ENCODE results near the gene ZNF566.
"Not testable (repeated sequence)": the region's sequence is repeated elsewhere in the genome, so short reads cannot be mapped to it uniquely, and the experiment has no call there.

The ZNF566 gene

GRCh38 chr19:36492689-36493453, 3.5 kb upstream of the ZNF566 start:
- H3K36me3 ChIP-seq (ENCODE audit: control insufficient read depth in 2 of 2, insufficient read depth in 1 of 2, low read length in 2 of 2); H3K27ac ChIP-seq (ENCODE audit: extremely low read depth, low read depth, low read length); H3K4me1 ChIP-seq (ENCODE audit: control insufficient read depth, insufficient read depth, low read length); H3K4me3 ChIP-seq (ENCODE audit: low read depth, low read length); H3K9me3 ChIP-seq (ENCODE audit: control insufficient read depth, insufficient read depth, low read depth, low read length): not testable (repeated sequence)
- POLR2A ChIA-PET, result interaction anchor here (0.6 kb wide), 1 partner anchor 242 kb away, joined by 5 read pairs; no protein-coding TSS in a partner anchor
- peak; percentile 79 for TF ChIP-seq SETDB1 (IDR thresholded peaks at IDR 0.05; ENCODE audit: insufficient read length, low read length)
- TF ChIP-seq ZNF654 (tag by site-specific recombination; IDR thresholded peaks at IDR 0.05; ENCODE audit: low read depth), result peak; percentile 57
- 0 out of 2 replicates have a peak, but pooled peaks have one; percentile 36 for TF ChIP-seq ZSCAN5A (tag by site-specific recombination; IDR thresholded peaks at IDR 0.05)
- TF ChIP-seq ZNF2 (tag by site-specific recombination; IDR thresholded peaks at IDR 0.05), result 0 out of 2 replicates have a peak, but pooled peaks have one; percentile 54
- CTCF ChIA-PET, result interaction anchor here (0.6 to 1.2 kb wide), 7 partner anchors 11 to 365 kb away, joined by 3 read pairs; no protein-coding TSS in a partner anchor

- H3K27ac ChIP-seq (ENCODE audit: extremely low read depth, low read depth, low read length); H3K36me3 ChIP-seq (ENCODE audit: control insufficient read depth in 2 of 2, insufficient read depth in 1 of 2, low read length in 2 of 2); CTCF ChIA-PET; H3K4me3 ChIP-seq (ENCODE audit: low read depth, low read length); H3K4me1 ChIP-seq (ENCODE audit: control insufficient read depth, insufficient read depth, low read length); H3K9me3 ChIP-seq (ENCODE audit: control insufficient read depth, insufficient read depth, low read depth, low read length): not testable (repeated sequence)
- POLR2A ChIA-PET, result interaction anchor here (1.6 kb wide), 1 partner anchor 976 kb away, joined by 4 read pairs; the partner anchor contains the start of gene ZNF569
Observed at GRCh38 chr19:36490846-36491245, 1.5 kb upstream of the ZNF566 start.

DNA sequence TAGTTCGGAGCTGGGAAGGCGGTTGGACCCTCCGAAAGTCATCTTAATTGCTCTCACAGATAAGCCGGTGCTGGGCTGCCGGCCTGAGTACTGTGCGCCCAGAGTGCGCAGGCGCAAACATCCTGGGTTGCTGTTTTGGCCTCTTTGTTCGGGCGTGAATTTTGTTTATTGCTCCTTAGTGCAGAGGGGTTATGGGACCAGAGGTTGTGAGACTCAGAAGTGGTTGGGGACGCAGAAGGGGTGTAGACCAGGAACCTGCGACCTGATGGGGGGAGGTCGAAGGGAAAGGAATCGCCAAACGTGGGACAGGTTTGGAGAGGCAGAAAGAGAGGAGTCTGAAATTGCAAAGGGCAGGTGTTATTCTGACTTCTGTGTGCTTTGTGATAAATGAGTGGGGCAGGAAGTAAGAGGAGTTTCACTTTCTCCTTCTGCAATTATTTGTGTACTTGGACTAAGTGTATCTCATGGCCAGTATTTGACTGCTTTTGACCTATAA, 607 bp upstream of the ZNF566 start:
- H3K36me3 ChIP-seq (ENCODE audit: control insufficient read depth in 2 of 2, insufficient read depth in 1 of 2, low read length in 2 of 2), result peaks cover 0 to 16% of the 10 kb centered on the region in 2 experiments; a peak in 2 of 3 replicates
- 0 out of 2 replicates have a peak, but pooled peaks cover 2% of the 10 kb centered on the region for H3K4me1 ChIP-seq (ENCODE audit: control insufficient read depth, insufficient read depth, low read length)
- peak overlapping the region; percentile 58 for H3K4me3 ChIP-seq (ENCODE audit: low read depth, low read length)
- ChIA-PET CTCF (no interaction called here), POLR2A (interaction anchor here (0.9 to 2.3 kb wide), 24 partner anchors 8 to 1104 kb away, joined by 3 to 56 read pairs (median 6); partner anchors contain the start of genes CAPNS1, POLR2I, TBCB and ZFP14)
- peak overlapping the region; percentile 95 for H3K27ac ChIP-seq (ENCODE audit: extremely low read depth, low read depth, low read length)
- peaks cover 3% of the 10 kb centered on the region for H3K9me3 ChIP-seq (ENCODE audit: control insufficient read depth, insufficient read depth, low read depth, low read length)
- TF ChIP-seq ZNF426 (tag by site-specific recombination; IDR thresholded peaks at IDR 0.05) (no peak), RBAK (tag by site-specific recombination; IDR thresholded peaks at IDR 0.05) (peak; percentile 11; the same call in 1 of the 2 replicates), ZNF629 (tag by site-specific recombination; IDR thresholded peaks at IDR 0.05) (0 out of 2 replicates have a peak, but pooled peaks have one; percentile 6), ZBTB8A (tag by site-specific recombination; IDR thresholded peaks at IDR 0.05) (no peak), ZNF560 (tag by site-specific recombination; IDR thresholded peaks at IDR 0.05; ENCODE audit: borderline replicate concordance) (0 out of 2 replicates have a peak, but pooled peaks have one; percentile 13), SP3 (tag by site-specific recombination; IDR thresholded peaks at IDR 0.05) (no peak), PRDM1 (tag by site-specific recombination; IDR thresholded peaks at IDR 0.05) (peak; percentile 77), KLF17 (tag by site-specific recombination; IDR thresholded peaks at IDR 0.05) (no peak; the same call in 1 of the 2 replicates), ZNF133 (tag by site-specific recombination; IDR thresholded peaks at IDR 0.05) (peak; percentile 59; the same call in 1 of the 2 replicates), ZNF555 (tag by site-specific recombination; conservative IDR thresholded peaks at IDR 0.05) (no peak), ZNF558 (tag by site-specific recombination; IDR thresholded peaks at IDR 0.05) (peak; percentile 7), ZNF146 (tag by site-specific recombination; IDR thresholded peaks at IDR 0.05) (0 out of 2 replicates have a peak, but pooled peaks have one; percentile 24), ATF2 (tag by site-specific recombination; IDR thresholded peaks at IDR 0.05; ENCODE audit: low read depth) (no peak), ZNF548 (tag by site-specific recombination; IDR thresholded peaks at IDR 0.05) (0 out of 2 replicates have a peak, but pooled peaks have one; percentile 39), ZNF175 (tag by site-specific recombination; IDR thresholded peaks at IDR 0.05) (no peak), ZNF600 (tag by site-specific recombination; IDR thresholded peaks at IDR 0.05) (peak; percentile 99), ZNF645 (tag by site-specific recombination; IDR thresholded peaks at IDR 0.05) (peak; percentile 64; the same call in 1 of the 2 replicates)
- TF ChIP-seq, protein P1, sequence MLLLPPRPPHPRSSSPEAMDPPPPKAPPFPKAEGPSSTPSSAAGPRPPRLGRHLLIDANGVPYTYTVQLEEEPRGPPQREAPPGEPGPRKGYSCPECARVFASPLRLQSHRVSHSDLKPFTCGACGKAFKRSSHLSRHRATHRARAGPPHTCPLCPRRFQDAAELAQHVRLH (tag by site-specific recombination; IDR thresholded peaks at IDR 0.05), result no peak
- TF ChIP-seq, protein P2, sequence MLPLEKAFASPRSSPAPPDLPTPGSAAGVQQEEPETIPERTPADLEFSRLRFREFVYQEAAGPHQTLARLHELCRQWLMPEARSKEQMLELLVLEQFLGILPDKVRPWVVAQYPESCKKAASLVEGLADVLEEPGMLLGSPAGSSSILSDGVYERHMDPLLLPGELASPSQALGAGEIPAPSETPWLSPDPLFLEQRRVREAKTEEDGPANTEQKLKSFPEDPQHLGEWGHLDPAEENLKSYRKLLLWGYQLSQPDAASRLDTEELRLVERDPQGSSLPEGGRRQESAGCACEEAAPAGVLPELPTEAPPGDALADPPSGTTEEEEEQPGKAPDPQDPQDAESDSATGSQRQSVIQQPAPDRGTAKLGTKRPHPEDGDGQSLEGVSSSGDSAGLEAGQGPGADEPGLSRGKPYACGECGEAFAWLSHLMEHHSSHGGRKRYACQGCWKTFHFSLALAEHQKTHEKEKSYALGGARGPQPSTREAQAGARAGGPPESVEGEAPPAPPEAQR (tag by site-specific recombination; IDR thresholded peaks at IDR 0.05), result 0 out of 2 replicates have a peak, but pooled peaks have one; percentile 65
